CD14-positive monocyte (primary cell): ENCODE data around the gene ANXA2. TPM values are rescaled to one million over a fixed set of nuclear protein-coding genes. Genes with fewer than 3 reads are reported as not detected.

ENCODE experiments used
- DNase-seq, 3 donors: peaks; one replicate each; pipeline ENCODE4 v3.0.0-alpha.2; 2011 to 2022
- H2AFZ ChIP-seq: 2 replicates; pipeline ENCODE4 v1.6.0; 2012; ENCODE audit warnings: mild to moderate bottlenecking, low read depth, low read length, inconsistent platforms; ENCODE audit not compliant: insufficient read depth, poor library complexity, severe bottlenecking
- H3K27ac ChIP-seq, 2 donors: 1 replicate in 1 of 2; 2 replicates in 1 of 2; pipeline ENCODE4 v1.5.1; 2012 to 2013; ENCODE audit warnings: low read length in 2 of 2, control low read depth in 1 of 2, inconsistent platforms in 1 of 2, low read depth in 1 of 2, mild to moderate bottlenecking in 1 of 2
- H3K27me3 ChIP-seq, 2 donors: one replicate each; pipeline versions ENCODE4 v1.6.0 to v1.6.1; 2011 to 2013; ENCODE audit warnings: low read length in 2 of 2; ENCODE audit not compliant: control insufficient read depth in 2 of 2, insufficient read depth in 2 of 2
- H3K36me3 ChIP-seq, 2 donors: replicated peaks in 1 of 2; 1 replicate in 1 of 2; 2 replicates in 1 of 2; pipeline versions ENCODE4 v1.5.1 to v1.6.1; 2012 to 2013; ENCODE audit warnings: low read length in 2 of 2, control low read depth in 1 of 2, inconsistent platforms in 1 of 2, mild to moderate bottlenecking in 1 of 2; ENCODE audit not compliant: insufficient read depth in 2 of 2, control insufficient read depth in 1 of 2
- H3K4me1 ChIP-seq, 2 donors: 1 replicate in 1 of 2; 2 replicates in 1 of 2; pipeline versions ENCODE4 v1.5.1 to v1.6.1; 2012 to 2013; ENCODE audit warnings: low read length in 2 of 2, control low read depth in 1 of 2, inconsistent platforms in 1 of 2, mild to moderate bottlenecking in 1 of 2, moderate library complexity in 1 of 2; ENCODE audit not compliant: insufficient read depth in 2 of 2, control insufficient read depth in 1 of 2
- H3K4me2 ChIP-seq: replicated peaks from 2 replicates; pipeline ENCODE3; 2012; ENCODE audit warnings: low read length, moderate library complexity, mild to moderate bottlenecking; ENCODE audit not compliant: poor library complexity, severe bottlenecking; ENCODE audit errors: extremely low read depth
- H3K4me3 ChIP-seq, 3 experiments: fragments of 200-600 bp in 1 of 3; sonication (generic) in 1 of 3; replicated peaks in 1 of 3; 1 replicate in 2 of 3; 2 replicates in 1 of 3; pipeline ENCODE4 v1.5.1; 2011 to 2013; ENCODE audit warnings: low read length in 3 of 3, mild to moderate bottlenecking in 3 of 3, control low read depth in 2 of 3, low read depth in 2 of 3, inconsistent platforms in 1 of 3, moderate library complexity in 1 of 3
- H3K79me2 ChIP-seq: 2 replicates; pipeline ENCODE4 v1.6.0; 2012; ENCODE audit warnings: mild to moderate bottlenecking, control low read depth, inconsistent platforms, low read length, moderate library complexity; ENCODE audit not compliant: insufficient read depth
- H3K9ac ChIP-seq: 2 replicates; pipeline ENCODE4 v1.6.0; 2017; ENCODE audit warnings: low read length, mild to moderate bottlenecking; ENCODE audit not compliant: insufficient read depth, poor library complexity, severe bottlenecking
- H3K9me3 ChIP-seq, 2 donors: replicated peaks in 1 of 2; 1 replicate in 1 of 2; 2 replicates in 1 of 2; pipeline versions ENCODE4 v1.5.1 to v1.6.1; 2012 to 2013; ENCODE audit warnings: low read length in 2 of 2, control low read depth in 1 of 2; ENCODE audit not compliant: control insufficient read depth in 1 of 2, insufficient read depth in 1 of 2
- H4K20me1 ChIP-seq: 2 replicates; pipeline ENCODE4 v1.6.0; 2012; ENCODE audit warnings: mild to moderate bottlenecking, low read length, control low read depth, moderate library complexity; ENCODE audit not compliant: insufficient read depth
- H3K27ac Mint-ChIP-seq, 7 donors: one replicate each; pipeline ENCODE4 v1.8.0; 2020; ENCODE audit warnings: mild to moderate bottlenecking in 7 of 7, mixed read lengths in 7 of 7, moderate library complexity in 6 of 7, inconsistent platforms in 2 of 7
- H3K27me3 Mint-ChIP-seq, 3 donors: one replicate each; pipeline ENCODE4 v1.8.0; 2021 to 2022; ENCODE audit warnings: low read depth in 3 of 3, mild to moderate bottlenecking in 3 of 3, mixed read lengths in 3 of 3, moderate library complexity in 3 of 3, inconsistent platforms in 1 of 3
- H3K36me3 Mint-ChIP-seq, 2 donors: one replicate each; pipeline ENCODE4 v1.8.0; 2020; ENCODE audit warnings: mixed read lengths in 2 of 2, inconsistent platforms in 1 of 2, mild to moderate bottlenecking in 1 of 2
- H3K4me1 Mint-ChIP-seq: one replicate; pipeline ENCODE4 v1.8.0; 2020; ENCODE audit warnings: mild to moderate bottlenecking, mixed read lengths
- H3K4me3 Mint-ChIP-seq, 2 donors: one replicate each; pipeline ENCODE4 v1.8.0; 2020; ENCODE audit warnings: mild to moderate bottlenecking in 2 of 2, mixed read lengths in 2 of 2, moderate library complexity in 1 of 2
- H3K9me3 Mint-ChIP-seq, 7 donors: one replicate each; pipeline ENCODE4 v1.8.0; 2020 to 2022; ENCODE audit warnings: mixed read lengths in 7 of 7, mild to moderate bottlenecking in 6 of 7, moderate library complexity in 6 of 7, inconsistent platforms in 2 of 7
- WGBS: methylation state at CpG from one replicate; pipeline ENCODE4 v1.1.5; 2013; ENCODE audit warnings: missing lambda C conversion rate; ENCODE audit not compliant: insufficient coverage; 5-methylcytosine and 5-hydroxymethylcytosine counted together
- intact Hi-C, 2 donors: fragments of 100-400 bp; cut with micrococcal nuclease; formaldehyde crosslinking; loops; one replicate each; pipeline versions ENCODE4 v1.15.0 to v1.15.1; 2023
- polyA plus RNA-seq, 3 donors: library from polyadenylated mRNA; depleted of rRNA in 1 of 3; unstranded in 2 of 3; stranded (reverse) in 1 of 3; fragments of 300-500 nt in 2 of 3; fragments of >200 nt in 1 of 3; fragmentation: Illumina TruSeq in 2 of 3; gene quantifications; 1 replicate in 2 of 3; 2 replicates in 1 of 3; pipeline ENCODE4 v1.2.3, GENCODE V29; 2012 to 2021
- TF ChIP-seq, protein P1 (sequence below): fragments of 200-600 bp; IDR thresholded peaks from one replicate; pipeline ENCODE4 v1.8.0; 2022; ENCODE audit warnings: antibody characterized with exemption, mild to moderate bottlenecking

The ANXA2 gene
- polyA plus RNA-seq, 3 donors = 966 to 2,079 (median 2,046) TPM

DNA sequence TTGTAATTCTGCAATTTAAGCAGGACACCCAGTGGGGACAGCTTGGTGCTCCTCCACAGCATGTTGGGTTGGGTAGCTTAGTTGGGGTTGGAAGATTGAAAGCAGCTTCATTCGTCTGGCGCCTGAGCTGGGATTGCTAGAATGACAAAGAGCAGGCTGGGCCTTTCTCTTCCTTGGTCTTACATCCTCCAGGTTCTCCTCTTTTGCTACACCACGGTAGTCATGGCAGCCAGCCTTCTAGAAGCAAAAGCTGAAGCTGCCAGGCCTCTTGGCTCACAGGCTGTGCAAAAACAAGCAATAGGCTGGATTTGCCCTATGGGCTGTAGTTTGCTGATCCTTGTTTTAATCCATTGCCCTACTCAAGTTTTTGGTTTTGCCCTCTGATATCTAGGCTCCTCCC is 3.2 kb upstream of the ANXA2 start:
- no peaks in the 10 kb centered on the region for H3K9me3 Mint-ChIP-seq
- H3K4me2 ChIP-seq = no peak overlapping the region
- no peak overlapping the region for H3K27ac ChIP-seq
- H3K79me2 ChIP-seq = peaks cover 19% of the 10 kb centered on the region
- H3K27ac Mint-ChIP-seq = no peak overlapping the region
- H3K36me3 ChIP-seq = peaks cover 0 to 3% of the 10 kb centered on the region in 2 donors
- H3K4me1 ChIP-seq = peaks cover 23 to 26% of the 10 kb centered on the region in 2 donors
- H3K9me3 ChIP-seq = no peaks in the 10 kb centered on the region
- no peak for DNase-seq
- H3K4me3 ChIP-seq = no peak overlapping the region
- peaks cover 0 to 14% of the 10 kb centered on the region in 2 donors for H3K36me3 Mint-ChIP-seq
- intact Hi-C loops = loop anchor here in 1 of 2 donors (10.0 kb wide), 1 partner anchor 64 kb away; no protein-coding TSS in a partner anchor
- no peak overlapping the region for H2AFZ ChIP-seq
- H3K4me1 Mint-ChIP-seq = peaks cover 23% of the 10 kb centered on the region
- no peaks in the 10 kb centered on the region for H3K27me3 ChIP-seq
- no CpG with 5 or more reads among the region's 3 CpGs for WGBS
- H3K9ac ChIP-seq = no peak overlapping the region
- TF ChIP-seq, protein P1, sequence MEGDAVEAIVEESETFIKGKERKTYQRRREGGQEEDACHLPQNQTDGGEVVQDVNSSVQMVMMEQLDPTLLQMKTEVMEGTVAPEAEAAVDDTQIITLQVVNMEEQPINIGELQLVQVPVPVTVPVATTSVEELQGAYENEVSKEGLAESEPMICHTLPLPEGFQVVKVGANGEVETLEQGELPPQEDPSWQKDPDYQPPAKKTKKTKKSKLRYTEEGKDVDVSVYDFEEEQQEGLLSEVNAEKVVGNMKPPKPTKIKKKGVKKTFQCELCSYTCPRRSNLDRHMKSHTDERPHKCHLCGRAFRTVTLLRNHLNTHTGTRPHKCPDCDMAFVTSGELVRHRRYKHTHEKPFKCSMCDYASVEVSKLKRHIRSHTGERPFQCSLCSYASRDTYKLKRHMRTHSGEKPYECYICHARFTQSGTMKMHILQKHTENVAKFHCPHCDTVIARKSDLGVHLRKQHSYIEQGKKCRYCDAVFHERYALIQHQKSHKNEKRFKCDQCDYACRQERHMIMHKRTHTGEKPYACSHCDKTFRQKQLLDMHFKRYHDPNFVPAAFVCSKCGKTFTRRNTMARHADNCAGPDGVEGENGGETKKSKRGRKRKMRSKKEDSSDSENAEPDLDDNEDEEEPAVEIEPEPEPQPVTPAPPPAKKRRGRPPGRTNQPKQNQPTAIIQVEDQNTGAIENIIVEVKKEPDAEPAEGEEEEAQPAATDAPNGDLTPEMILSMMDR = no peak
- H4K20me1 ChIP-seq = peaks cover 16% of the 10 kb centered on the region
- peaks cover 0 to 6% (median 4%) of the 10 kb centered on the region in 3 donors for H3K27me3 Mint-ChIP-seq
- no peak overlapping the region for H3K4me3 Mint-ChIP-seq

DNA sequence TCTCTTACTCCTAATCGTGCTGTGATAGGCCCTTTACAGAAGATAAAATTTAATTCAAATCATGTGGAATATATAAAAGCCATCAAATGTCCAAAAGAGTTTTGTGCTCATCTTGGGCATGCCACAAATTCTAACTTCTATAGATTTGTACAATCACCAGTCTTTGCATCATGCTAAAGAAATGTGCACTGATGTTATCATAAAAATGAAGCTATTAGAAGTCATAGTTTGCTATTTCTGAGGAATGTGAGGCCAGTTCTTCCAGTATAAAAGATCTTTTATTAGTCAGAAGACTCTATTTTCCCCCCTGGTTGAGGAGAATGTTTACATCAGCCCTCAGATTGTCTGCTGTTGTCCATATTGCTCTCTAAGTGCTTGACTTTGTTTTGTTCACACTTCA is 2.1 kb upstream of the ANXA2 start:
- no peaks in the 10 kb centered on the region for H3K27me3 ChIP-seq
- peaks cover 33 to 36% of the 10 kb centered on the region in 2 donors for H3K4me1 ChIP-seq
- peaks cover 0 to 11% of the 10 kb centered on the region in 2 donors for H3K36me3 ChIP-seq
- H3K36me3 Mint-ChIP-seq = peaks cover 7 to 23% of the 10 kb centered on the region in 2 donors
- no CpG with 5 or more reads among the region's 1 CpG for WGBS
- H2AFZ ChIP-seq = no peak overlapping the region
- no peak overlapping the region for H3K9ac ChIP-seq
- H3K27ac ChIP-seq = no peak overlapping the region
- H3K27ac Mint-ChIP-seq = no peak overlapping the region
- H3K4me1 Mint-ChIP-seq = peaks cover 33% of the 10 kb centered on the region
- no peaks in the 10 kb centered on the region for H3K9me3 ChIP-seq
- H3K79me2 ChIP-seq = peaks cover 29% of the 10 kb centered on the region
- H3K27me3 Mint-ChIP-seq = peaks cover 0 to 6% (median 4%) of the 10 kb centered on the region in 3 donors
- no peak for DNase-seq
- no peak overlapping the region for H3K4me3 Mint-ChIP-seq
- peaks cover 27% of the 10 kb centered on the region for H4K20me1 ChIP-seq
- H3K4me3 ChIP-seq = no peak overlapping the region
- no peaks in the 10 kb centered on the region for H3K9me3 Mint-ChIP-seq
- intact Hi-C loops = loop anchor here (5.0 to 10.0 kb wide), 3 partner anchors 45 to 713 kb away; partner anchors contain the start of gene BNIP2 (in 1 of the 2)
- H3K4me2 ChIP-seq = no peak overlapping the region
- TF ChIP-seq, protein P1 = no peak
